Stimulated activated CD8-positive, alpha-beta memory T cell treated with anti-CD3 and anti-CD28 coated beads, Interleukin-15, amount 100 ng/mL, for 48 hours (primary cell): ENCODE measurements around the gene LDLRAD4.

Source experiments
- DNase-seq, 2 donors: peaks; one replicate each; pipeline ENCODE4 v3.0.0-alpha.2; 2020; ENCODE audit warnings: low read depth in 2 of 2

The LDLRAD4 gene

DNA sequence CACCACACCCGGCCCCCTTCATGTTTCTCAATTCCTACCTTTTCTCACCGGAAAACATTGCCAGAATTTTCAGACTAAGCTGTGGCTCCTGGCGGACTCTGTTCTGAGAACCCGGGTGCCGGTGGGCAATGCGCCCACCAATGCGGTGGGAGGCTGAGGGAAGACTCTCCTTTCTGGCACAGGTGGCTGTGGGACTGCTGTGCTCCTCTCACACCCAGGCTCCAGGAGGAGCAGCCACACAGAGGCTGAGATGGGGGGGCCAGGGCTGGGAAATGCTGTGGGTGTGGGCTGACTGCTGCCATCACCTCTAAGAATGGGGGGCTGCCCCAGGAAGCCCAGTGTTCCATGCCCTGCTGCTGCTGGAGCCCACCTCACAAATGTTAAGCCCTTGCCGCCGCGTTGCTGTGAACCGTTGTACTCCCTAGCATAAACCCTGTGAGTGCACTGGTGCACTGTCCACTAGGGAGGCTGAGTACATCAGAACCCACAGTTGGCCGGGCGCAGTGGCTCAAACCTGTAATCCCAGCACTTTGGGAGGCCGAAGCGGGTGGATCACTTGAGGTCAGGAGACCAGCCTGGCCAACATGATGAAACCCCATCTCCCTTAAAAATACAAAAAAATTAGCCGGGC, 152.6 kb downstream of the LDLRAD4 start:
- no peak for DNase-seq

DNA sequence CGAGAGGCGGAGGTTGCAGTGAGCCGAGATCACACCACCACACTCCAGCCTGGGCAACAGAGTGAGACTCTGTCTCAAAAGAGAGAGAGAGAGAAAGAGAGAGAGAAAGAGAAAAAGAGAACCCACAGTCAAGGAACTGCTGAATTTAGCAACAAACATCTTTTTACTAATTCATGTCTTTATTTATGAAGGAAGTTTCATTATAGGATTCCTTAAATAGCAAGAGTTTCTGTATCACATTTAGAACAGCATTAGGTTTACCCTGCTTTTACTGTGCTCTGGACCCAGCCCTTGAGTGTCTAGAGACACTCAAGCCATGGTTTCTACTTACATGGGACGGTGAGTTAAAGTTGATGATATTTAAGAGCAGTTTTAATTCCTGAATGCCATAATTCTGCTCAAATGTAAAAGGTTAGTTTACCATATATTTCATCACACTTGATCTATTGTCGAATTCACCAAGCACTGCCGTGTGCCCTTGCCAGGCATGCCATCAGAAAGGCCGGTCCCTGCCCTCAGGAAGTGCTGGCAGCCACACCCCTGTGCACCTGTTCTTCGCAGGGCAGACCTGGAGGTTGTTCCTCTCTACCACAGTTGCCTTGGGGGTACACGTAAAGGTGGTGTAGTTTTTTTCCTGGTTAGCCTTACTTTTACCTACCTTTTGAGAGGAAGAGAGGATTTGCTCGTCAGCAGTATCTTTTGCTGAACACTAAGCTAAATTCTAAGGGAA, 153.3 kb downstream of the LDLRAD4 start:
- no peak for DNase-seq

DNA sequence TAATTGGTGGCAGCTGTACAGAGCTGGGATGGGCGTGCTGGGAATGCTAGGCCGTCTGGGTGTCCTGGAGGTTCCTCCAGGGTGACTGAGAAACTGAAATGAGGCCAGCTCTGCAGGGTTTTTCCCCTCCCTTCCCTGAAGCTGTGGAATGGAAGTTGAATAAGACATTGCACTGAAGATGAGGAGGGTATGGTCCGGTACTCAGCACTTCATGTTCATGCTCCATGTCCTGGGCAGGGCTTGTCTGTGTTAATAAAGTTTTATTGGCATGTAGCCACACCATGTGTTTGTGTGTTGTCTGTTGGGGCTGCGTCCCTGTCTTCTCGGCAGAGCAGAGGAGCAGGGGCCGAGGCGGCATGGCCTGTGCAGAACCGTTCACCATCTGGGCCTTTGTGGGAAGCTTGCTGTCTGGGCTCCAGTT, 154.0 kb downstream of the LDLRAD4 start:
- no peak for DNase-seq

DNA sequence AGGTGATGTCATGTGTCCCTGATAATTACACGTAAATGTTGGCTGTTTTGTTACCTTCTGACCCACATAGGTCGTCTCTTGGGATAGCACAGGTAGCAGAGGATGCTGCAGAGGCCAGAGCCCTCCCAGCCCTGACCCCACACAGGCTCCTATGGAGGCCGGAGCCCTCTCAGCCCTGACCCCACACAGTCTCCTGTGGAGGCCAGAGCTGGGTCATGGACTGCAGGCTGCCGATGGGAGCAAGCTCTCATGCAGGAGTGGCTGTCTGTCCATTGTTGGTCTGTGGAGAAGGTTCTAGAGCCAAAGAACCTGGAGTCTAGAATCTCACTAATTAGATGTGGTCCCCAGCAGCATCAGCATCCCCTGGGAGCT, 155.5 kb downstream of the LDLRAD4 start:
- no peak for DNase-seq

- no peak for DNase-seq
Observed at GRCh38 chr18:13374468-13375301, 156.1 kb downstream of the LDLRAD4 start.

GRCh38 chr18:13375302-13376255, 157.0 kb downstream of the LDLRAD4 start:
- peak; percentile 69 to 74 for DNase-seq

GRCh38 chr18:13376298-13376840, 157.8 kb downstream of the LDLRAD4 start:
- no peak for DNase-seq

DNA sequence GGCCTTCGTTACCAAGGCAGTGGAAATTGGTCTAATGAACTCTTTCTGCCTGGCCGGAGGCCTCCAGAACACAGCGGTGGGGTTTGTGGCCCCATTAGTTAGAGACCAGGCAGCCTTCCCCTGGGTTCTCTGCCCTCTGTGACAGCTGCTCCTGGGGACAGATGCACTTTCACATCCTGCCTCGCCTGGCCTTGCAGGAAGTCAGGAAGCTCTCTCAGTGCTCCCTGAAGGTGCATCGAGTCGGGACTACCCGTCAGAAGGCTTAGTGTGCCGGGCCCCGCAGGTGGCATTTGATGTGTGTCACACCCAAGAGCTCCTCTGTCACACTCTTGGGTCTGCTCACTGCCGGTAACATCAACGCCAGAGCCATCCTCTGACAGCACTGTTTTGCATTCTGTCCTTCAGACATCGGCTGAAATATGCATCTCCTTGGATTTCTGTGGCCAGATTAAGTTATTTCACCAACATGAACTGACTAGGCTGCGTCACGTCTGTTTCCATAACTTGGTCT, 158.3 kb downstream of the LDLRAD4 start:
- peak; percentile 64 to 67 for DNase-seq

GRCh38 chr18:13377496-13377895, 158.9 kb downstream of the LDLRAD4 start:
- no peak for DNase-seq

- DNase-seq, result no peak
Observed at GRCh38 chr18:13378150-13378549, 159.6 kb downstream of the LDLRAD4 start.

DNA sequence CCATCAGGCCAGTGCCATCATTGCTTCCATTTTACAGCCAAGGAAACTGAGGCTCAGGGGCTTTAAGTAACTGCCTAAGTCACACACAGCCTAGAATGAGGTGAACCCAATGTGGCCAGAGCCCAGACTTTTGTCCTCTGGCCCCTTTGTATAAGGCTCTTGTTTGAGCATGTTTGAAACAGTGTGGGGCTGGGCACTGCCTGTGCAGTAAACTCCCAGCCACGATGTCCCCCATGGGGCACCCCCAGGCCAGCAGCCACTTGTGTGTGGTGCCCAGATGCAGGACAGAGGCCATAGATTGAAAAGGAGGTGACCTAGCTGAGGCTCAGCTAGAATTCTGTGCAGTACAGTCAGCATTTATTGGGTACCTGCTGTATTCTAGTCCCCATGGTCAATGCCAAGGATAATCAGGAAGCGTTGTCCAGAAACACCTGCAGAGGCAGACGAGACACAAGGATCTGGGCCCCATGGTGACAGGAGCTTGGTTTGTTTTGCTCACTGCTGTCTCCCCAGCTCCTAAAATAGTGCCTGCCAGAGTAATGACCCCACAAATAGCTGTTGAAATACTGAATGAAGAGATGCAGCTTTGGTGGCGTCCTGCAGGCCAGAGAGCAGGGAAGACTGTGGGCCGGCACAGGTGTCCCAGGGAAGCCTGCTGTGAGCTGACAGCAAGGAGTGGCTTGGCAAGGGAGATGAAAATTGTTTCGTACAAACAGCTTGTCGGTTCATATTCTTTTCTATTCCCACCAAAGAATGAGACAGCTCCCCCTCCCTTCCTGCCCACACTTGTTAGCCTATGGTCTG, 160.7 kb downstream of the LDLRAD4 start:
- no peak for DNase-seq

GRCh38 chr18:13379930-13380690, 161.6 kb downstream of the LDLRAD4 start:
- DNase-seq, result no peak

DNA sequence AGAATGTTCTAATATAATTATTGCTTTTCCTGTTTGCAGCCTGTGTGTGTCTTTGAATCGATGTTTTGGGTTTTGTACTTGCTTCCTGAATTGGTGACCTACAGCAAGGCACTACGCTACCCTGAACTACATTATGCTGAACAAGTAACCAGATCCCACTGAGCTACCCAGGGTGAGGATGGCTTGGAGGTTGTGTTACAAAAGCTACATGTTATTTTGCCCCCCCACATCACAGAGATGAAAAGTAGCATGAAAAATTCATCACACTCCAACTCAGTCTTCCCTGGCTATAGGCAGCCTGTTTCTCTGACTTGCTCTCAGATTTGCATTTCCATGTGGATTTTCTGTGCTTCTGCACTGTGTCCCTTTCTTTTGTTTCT, 162.1 kb downstream of the LDLRAD4 start:
- no peak for DNase-seq

- DNase-seq, result no peak
Observed at GRCh38 chr18:13381331-13381730, 162.8 kb downstream of the LDLRAD4 start.

DNA sequence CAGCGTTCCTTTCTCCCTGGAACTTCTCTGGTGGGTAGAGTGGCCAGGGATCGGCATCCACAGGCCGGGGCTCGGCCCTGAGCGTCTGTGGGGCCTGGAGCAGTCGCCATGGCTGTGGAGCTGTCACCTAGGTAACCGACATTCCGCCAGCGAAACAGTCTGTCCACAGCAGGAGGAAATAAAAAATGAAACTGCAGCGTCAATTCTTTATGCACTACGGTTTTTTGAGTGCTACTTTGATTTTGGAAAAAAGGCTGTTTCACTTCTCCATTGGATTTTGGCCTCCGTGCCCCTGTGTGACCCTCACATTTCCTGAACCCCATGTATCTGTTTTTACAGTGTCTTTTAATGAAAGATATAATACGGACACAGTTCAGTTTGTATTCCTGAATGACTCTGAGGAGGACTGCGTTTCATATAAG, 163.4 kb downstream of the LDLRAD4 start:
- DNase-seq, result no peak

GRCh38 chr18:13382366-13382953, 163.9 kb downstream of the LDLRAD4 start:
- no peak for DNase-seq

DNA sequence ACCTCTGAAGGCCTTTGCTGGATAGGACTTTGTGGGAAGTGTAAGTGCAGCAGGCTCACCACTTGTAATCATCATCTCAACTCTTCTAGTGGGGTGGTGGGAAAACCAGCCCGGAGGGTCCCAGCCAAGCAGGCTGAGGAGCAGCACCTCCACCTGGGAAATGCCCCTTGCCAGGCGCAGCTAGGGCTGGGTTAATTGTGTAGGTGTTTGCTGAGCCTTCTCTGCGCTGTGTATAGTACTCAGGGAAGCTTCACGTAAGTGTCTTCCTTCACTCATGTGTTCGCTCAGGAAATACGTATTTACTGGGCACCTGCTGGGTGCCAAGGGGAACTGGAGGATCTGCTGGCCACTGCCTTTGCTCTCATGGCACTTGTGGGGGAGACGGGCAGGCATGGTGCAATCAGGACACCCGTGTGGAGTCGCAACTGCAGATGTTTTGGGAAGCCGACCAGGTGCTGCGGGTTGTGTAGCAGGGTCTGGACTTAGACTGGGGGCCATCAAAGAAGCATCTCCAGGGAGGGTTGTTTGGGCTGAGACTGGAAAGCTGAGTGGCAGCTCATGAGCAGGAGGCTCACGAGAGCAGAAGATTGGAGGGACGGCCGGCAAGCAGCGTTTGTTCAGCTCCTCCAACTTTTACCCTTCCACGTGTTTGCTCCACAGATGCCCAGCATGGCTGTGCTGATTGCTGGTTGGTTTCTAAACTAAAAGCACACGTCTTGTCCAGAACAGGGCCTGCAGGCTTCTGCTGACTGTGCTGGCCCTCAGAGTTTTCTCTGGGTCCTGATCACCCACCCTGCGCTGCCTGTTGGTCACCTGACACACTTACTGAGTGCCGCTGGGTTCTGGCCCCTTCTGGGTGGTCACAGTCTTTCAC, 164.6 kb downstream of the LDLRAD4 start:
- no peak for DNase-seq
